SJCRH30 (cell line): ENCODE measurements around the gene DDA1. TPM values are rescaled to one million over a fixed set of nuclear protein-coding genes. Genes with fewer than 3 reads are reported as not detected.
A peak's percentile ranks its signal among the peaks of the same experiment; 100 is the strongest.
"Not testable (repeated sequence)": the region's sequence is repeated elsewhere in the genome, so short reads cannot be mapped to it uniquely, and the experiment has no call there.

Experiments used
- DNase-seq, 2 experiments: peaks; one replicate each; pipeline ENCODE4 v3.0.0-alpha.2; 2015 to 2020
- H3K27ac ChIP-seq: fragments of 250-450 bp; sonication (Bioruptor Pico); 2 replicates; pipeline ENCODE4 v1.5.1; 2020; ENCODE audit warnings: mild to moderate bottlenecking, moderate library complexity
- H3K27me3 ChIP-seq: fragments of 250-450 bp; sonication (Bioruptor Pico); 2 replicates; pipeline ENCODE4 v1.5.1; 2020; ENCODE audit warnings: mild to moderate bottlenecking, moderate library complexity
- H3K36me3 ChIP-seq: fragments of 250-450 bp; sonication (Bioruptor Pico); 2 replicates; pipeline ENCODE4 v1.5.1; 2020; ENCODE audit warnings: mild to moderate bottlenecking, moderate library complexity
- H3K4me1 ChIP-seq: fragments of 250-450 bp; sonication (Bioruptor Pico); 2 replicates; pipeline ENCODE4 v1.5.1; 2020; ENCODE audit warnings: mild to moderate bottlenecking, moderate library complexity
- H3K4me3 ChIP-seq: fragments of 250-450 bp; sonication (Bioruptor Pico); 2 replicates; pipeline ENCODE4 v1.5.1; 2020; ENCODE audit warnings: mild to moderate bottlenecking, moderate library complexity
- H3K9me3 ChIP-seq: fragments of 250-450 bp; sonication (Bioruptor Pico); replicated peaks from 2 replicates; pipeline ENCODE4 v1.5.1; 2020; ENCODE audit warnings: mild to moderate bottlenecking, moderate library complexity
- total RNA-seq: library from RNA; depleted of rRNA; stranded (reverse); fragments of >200 nt; shearing (Covaris generic); gene quantifications from 2 replicates; pipeline ENCODE4 v1.2.3, GENCODE V29; 2014

The DDA1 gene
- total RNA-seq, 1 experiment from 2014 or later = 34.2 TPM

- H3K4me3 ChIP-seq = no peak within 1 kb of the TSS
- no peaks in the 10 kb centered on the region for H3K27me3 ChIP-seq
- no peak for DNase-seq
- H3K9me3 ChIP-seq = no peaks in the 10 kb centered on the region; the same call in 1 of the 2 replicates
- no peaks in the 10 kb centered on the region for H3K4me1 ChIP-seq
- H3K36me3 ChIP-seq = peaks cover 18% of the 10 kb centered on the region
- no peak within 1 kb of the TSS for H3K27ac ChIP-seq
Observed at GRCh38 chr19:17281391-17282304, 27.7 kb upstream of the DDA1 start, which contains the start of gene ANKLE1. TSS of gene ANKLE1 (plus strand) at chr19:17281901. CDS start at chr19:17281921, 20 bp downstream.

DNA sequence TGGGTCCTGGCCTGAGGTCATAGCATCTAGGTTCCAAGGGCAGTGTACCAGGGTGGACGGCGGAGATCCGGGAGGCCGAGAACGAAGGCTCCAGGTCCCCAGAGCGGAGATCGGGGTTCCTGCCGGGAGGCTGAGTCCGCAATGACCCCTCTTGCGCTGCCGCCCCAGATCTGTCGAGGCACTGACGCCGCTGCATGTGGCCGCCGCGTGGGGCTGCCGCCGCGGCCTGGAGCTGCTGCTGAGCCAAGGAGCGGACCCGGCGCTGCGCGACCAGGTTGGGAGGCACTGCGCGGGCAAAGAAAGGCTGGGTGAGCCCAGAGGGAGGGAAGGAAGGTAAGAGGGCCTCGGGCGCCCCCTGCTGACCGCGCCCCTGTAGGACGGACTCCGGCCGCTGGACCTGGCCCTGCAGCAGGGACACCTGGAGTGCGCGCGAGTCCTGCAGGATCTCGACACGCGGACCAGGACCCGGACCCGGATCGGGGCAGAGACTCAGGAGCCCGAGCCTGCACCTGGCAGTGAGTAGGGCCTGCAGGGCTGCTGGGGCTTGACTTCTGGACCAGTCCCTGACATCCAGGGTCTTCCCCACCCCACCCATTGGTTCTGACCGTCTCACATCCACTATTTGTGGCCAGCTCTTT lies 26.8 kb upstream of the DDA1 start:
- Histone ChIP-seq H3K4me1 (no peaks in the 10 kb centered on the region), H3K36me3 (peaks cover 11% of the 10 kb centered on the region), H3K27ac (no peak overlapping the region), H3K4me3 (no peak overlapping the region), H3K27me3 (no peaks in the 10 kb centered on the region), H3K9me3 (no peaks in the 10 kb centered on the region; the same call in 1 of the 2 replicates)
- DNase-seq = peak; percentile 90 to 91

GRCh38 chr19:17283504-17283996 lies 25.8 kb upstream of the DDA1 start:
- DNase-seq = no peak
- Histone ChIP-seq H3K27ac (no peak overlapping the region), H3K27me3 (no peaks in the 10 kb centered on the region), H3K9me3 (no peaks in the 10 kb centered on the region; the same call in 1 of the 2 replicates), H3K36me3 (peaks cover 5% of the 10 kb centered on the region; the same call in 1 of the 2 replicates), H3K4me1 (no peaks in the 10 kb centered on the region), H3K4me3 (no peak overlapping the region)

DNA sequence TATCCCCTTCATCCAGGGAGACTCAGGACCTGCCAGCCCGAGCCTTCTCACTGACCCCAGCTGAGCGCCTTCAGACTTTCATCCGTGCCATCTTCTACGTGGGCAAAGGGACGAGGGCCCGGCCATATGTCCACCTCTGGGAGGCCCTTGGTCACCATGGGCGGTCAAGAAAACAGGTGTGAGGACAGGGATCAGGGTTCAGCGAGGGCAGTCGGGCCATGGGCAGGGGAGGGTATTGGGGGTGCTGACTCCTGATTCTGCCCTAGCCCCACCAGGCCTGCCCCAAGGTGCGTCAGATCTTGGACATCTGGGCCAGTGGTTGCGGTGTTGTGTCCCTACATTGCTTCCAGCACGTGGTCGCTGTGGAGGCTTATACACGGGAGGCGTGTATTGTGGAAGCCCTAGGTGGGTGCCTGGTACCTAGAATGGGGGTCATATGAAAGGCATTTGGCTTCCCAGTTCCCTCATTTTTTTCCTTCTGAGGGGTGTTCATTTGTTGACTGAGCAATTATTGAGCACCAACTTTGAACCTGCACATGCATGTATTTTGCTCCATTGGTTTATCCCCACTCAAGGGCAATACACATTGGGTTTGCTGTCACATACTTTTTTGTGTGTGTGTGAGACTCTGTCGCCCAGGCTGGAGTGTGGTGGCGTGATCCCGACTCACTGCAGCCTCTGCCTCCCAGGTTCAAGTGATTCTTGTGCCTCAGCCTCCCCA lies 23.8 kb upstream of the DDA1 start:
- no peaks in the 10 kb centered on the region for H3K27me3 ChIP-seq
- DNase-seq = no peak
- H3K4me1 ChIP-seq = no peaks in the 10 kb centered on the region
- no peak overlapping the region for H3K27ac ChIP-seq
- no peaks in the 10 kb centered on the region for H3K36me3 ChIP-seq
- no peak overlapping the region for H3K4me3 ChIP-seq
- H3K9me3 ChIP-seq = no peaks in the 10 kb centered on the region; the same call in 1 of the 2 replicates

DNA sequence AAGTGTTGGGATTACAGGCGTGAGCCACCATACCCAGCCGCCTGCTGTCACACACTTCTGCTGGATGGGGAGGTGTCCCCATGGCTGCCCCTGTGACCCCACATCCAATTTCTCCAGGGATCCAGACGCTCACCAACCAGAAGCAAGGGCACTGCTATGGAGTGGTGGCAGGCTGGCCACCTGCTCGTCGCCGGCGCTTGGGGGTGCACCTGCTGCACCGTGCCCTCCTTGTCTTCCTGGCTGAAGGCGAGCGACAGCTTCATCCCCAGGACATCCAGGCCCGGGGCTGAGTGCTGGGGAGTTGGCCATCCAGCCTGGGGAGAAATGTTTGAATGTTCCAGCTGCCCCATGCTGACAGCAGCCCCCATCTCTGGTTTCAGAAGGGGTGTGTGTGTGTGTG lies 23.1 kb upstream of the DDA1 start:
- Histone ChIP-seq H3K27ac (no peak overlapping the region), H3K4me1 (no peaks in the 10 kb centered on the region), H3K9me3 (no peaks in the 10 kb centered on the region; the same call in 1 of the 2 replicates), H3K4me3 (no peak overlapping the region), H3K36me3 (no peaks in the 10 kb centered on the region), H3K27me3 (no peaks in the 10 kb centered on the region)
- no peak for DNase-seq

DNA sequence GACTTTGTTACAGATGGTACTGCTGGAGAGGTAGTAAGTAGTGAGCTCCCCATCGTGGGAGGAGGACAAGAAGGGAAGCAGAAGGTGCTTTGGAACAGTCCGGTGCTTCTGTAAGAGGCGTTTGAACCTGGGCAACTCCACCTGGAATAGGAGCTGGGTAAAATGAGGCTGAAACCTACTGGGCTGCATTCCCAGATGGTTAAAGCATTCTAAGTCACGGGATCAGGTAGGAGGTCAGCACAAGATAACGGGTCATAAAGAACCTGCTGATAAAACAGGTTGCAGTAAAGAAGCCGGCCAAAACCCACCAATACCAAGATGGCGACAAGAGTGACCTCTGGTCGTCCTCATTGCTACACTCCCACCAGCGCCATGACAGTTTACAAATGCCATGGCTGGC lies 22.6 kb upstream of the DDA1 start:
- no peak overlapping the region for H3K27ac ChIP-seq
- DNase-seq = no peak
- H3K9me3 ChIP-seq = no peaks in the 10 kb centered on the region; the same call in 1 of the 2 replicates
- no peaks in the 10 kb centered on the region for H3K36me3 ChIP-seq
- no peak overlapping the region for H3K4me3 ChIP-seq
- no peaks in the 10 kb centered on the region for H3K4me1 ChIP-seq
- no peaks in the 10 kb centered on the region for H3K27me3 ChIP-seq

DNA sequence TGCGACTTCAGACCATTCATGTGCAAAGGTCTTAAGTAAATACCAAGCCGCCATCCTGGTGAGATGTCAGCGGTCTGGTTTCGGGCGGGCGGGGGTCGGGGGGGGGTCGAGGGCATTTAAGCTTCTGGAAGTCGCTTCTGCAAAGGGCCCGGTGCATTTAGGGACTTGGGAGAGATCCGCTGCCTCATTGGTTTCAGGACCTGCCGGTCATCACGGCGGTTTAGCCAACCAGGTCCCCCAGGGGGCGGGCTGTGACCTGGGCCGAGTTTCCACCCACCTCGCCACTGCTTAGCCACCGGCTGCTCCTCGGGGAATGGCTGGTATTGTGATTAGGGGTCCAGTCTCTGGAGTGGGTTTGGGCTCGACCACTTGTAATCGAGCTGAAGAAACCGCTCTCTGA lies 19.9 kb upstream of the DDA1 start:
- no peaks in the 10 kb centered on the region for H3K27me3 ChIP-seq
- H3K27ac ChIP-seq = no peak overlapping the region
- DNase-seq = peak; percentile 33 to 39
- peaks cover 7% of the 10 kb centered on the region for H3K36me3 ChIP-seq
- no peaks in the 10 kb centered on the region; the same call in 1 of the 2 replicates for H3K9me3 ChIP-seq
- H3K4me1 ChIP-seq = no peaks in the 10 kb centered on the region
- no peak overlapping the region for H3K4me3 ChIP-seq

DNA sequence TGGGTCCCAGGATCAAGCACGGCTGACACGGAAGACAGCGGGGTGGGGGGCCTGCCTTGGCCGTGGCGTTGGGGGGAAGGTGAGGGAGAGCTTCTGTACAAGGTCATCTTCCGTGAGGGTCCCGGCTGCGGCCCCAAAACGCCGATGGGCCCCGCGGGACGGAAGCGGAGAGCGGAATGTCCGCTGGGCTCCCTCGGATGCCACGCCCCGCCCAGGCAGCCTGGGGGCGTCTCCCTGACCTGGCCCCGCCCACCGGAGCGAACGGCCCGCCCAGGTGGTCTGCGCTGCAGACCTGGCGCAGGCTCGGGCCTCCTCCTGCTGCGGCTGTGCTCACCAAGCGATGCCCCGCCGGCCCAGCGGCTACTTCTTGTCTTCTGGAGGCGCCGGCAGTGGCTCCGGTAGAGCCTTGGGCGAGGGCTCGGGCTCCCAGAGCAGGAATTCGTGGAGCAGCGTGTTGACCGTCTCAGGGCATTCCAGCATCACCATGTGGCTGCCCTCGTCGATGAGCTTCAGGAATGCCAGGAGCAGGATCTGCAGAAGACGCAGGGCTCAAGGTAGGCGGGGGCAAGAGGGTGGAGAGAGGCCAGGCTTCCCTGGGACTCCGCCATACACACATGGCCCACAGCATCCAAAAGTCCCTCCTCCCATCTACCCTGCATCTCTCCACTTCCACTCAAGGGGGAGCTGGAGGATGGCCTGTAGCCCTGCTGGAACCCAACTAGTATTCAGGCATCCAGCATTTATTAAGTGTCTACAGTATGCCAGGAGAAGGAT lies 16.9 kb upstream of the DDA1 start:
- Histone ChIP-seq H3K27me3 (no peaks in the 10 kb centered on the region), H3K27ac (no peak overlapping the region), H3K4me1 (no peaks in the 10 kb centered on the region), H3K9me3 (no peaks in the 10 kb centered on the region), H3K4me3 (no peak overlapping the region), H3K36me3 (peaks cover 25% of the 10 kb centered on the region)
- DNase-seq = peak; percentile 31 to 55

GRCh38 chr19:17293605-17294004 lies 15.8 kb upstream of the DDA1 start:
- Histone ChIP-seq H3K36me3 (peaks cover 33% of the 10 kb centered on the region), H3K4me3 (no peak overlapping the region), H3K27ac (no peak overlapping the region), H3K4me1 (no peaks in the 10 kb centered on the region), H3K27me3 (no peaks in the 10 kb centered on the region), H3K9me3 (peaks cover 4% of the 10 kb centered on the region; the same call in 1 of the 2 replicates)
- no peak for DNase-seq

DNA sequence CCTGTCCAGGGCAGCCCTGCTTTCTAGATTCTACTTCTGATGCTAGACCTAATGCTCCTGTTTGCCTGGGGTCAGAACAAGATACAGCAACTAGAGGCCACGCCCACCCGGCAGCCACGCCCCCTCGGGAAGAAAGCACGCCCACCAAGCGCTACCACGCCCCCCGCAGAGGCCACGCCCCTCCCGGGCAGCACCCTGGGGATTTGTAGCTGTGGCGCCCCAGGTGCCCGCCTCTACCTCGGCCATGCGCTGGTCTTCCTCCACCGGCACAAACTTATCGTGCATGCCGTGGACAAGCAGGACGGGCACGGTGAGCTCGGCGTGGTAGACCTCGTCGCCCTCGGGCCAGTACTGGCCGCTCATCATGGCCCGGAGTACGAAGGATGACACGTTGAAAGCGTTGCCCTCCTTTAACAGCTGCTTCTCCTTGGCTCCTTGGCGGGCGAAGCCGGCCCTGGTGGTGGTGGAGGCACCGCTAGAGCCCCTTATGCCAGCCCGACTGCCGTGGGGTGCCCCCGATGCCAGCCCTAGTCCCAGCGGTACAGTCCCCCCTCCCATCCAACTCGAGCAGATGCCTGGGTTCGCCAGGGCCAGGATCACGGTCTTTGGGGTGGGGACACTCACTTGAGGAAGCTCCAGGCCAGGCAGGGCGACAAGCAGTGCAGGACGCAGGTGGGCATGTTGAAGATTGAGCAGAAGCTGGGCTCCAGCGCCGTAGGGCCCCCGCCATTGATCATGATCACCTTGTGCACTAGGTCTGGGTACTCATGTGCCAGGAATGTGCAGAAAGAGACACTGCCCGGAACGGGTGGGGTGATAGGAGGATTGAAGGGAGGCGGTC lies 15.1 kb upstream of the DDA1 start:
- Histone ChIP-seq H3K36me3 (peaks cover 33% of the 10 kb centered on the region), H3K27me3 (no peaks in the 10 kb centered on the region), H3K27ac (no peak overlapping the region), H3K4me3 (no peak overlapping the region), H3K9me3 (peaks cover 4% of the 10 kb centered on the region; the same call in 1 of the 2 replicates), H3K4me1 (no peaks in the 10 kb centered on the region)
- peak; percentile 48 to 60 for DNase-seq

DNA sequence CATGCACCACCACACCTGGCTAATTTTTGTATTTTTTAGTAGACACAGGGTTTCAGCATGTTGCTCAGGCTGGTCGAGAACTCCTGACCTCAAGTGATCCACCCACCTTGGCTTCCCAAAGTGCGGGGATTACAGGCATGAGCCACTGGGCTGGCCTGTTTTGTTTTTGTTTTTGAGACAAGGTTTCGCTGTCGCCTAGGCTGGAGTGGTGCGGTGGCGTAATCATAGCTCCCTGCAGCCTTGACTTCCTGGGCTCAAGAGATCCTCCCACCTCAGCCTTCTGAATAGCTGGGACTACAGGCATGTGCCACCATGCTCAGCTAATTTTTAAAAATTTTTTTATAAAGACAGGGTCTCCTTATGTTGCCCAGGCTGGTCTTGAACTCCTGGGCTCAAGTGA lies 13.8 kb upstream of the DDA1 start:
- DNase-seq, H3K4me1 ChIP-seq, H3K4me3 ChIP-seq, H3K27me3 ChIP-seq, H3K9me3 ChIP-seq, H3K27ac ChIP-seq: not testable (repeated sequence)
- H3K36me3 ChIP-seq = peaks cover 33% of the 10 kb centered on the region

DNA sequence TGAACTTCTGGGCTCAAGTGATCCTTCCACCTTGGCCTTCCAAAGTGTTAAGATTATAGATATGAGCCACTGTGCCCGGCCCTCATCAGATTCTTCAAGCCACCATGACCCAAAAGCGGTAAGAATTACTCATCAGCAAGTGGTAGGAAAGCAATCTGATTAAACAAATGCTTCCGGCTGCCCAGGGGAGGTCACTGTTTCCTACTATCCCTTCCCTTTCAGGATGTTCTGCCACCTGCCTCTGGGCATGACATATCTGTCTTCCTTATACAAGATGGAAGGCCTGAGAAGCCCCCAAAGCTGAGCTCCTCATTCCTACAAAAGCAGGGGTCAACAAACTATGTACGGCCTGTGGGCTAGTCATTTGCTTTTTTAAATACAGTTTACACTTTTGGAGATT lies 13.1 kb upstream of the DDA1 start:
- Histone ChIP-seq H3K4me3 (no peak overlapping the region), H3K4me1 (no peaks in the 10 kb centered on the region), H3K27ac (no peak overlapping the region), H3K9me3 (peaks cover 4% of the 10 kb centered on the region; the same call in 1 of the 2 replicates), H3K36me3 (peaks cover 33% of the 10 kb centered on the region), H3K27me3 (no peaks in the 10 kb centered on the region)
- DNase-seq = no peak

DNA sequence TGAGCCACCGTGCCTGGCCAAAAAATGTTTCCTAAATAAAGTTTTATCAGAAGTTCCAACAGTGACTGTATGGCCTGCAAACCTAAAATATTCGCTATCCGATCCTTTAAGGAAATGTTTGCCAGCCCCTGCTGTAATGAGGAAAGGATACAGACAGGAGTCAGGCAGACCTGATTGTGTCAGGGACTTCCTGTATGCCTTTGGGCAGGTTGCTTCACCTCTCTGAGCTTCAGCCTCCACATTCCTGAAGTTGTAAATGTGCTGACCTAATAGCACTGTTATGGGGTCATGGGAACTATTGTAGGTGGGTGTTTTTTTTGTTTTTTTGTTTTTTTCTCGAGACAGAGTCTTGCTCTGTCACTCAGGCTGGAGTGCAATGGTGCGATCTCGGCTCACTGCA lies 12.4 kb upstream of the DDA1 start:
- Histone ChIP-seq H3K4me1 (no peaks in the 10 kb centered on the region), H3K9me3 (peaks cover 4% of the 10 kb centered on the region; the same call in 1 of the 2 replicates), H3K27ac (no peak overlapping the region)

More for the DNA sequence above, 12.4 kb upstream of the DDA1 start:
- Histone ChIP-seq H3K4me3 (no peak overlapping the region), H3K27me3 (no peaks in the 10 kb centered on the region), H3K36me3 (peaks cover 32% of the 10 kb centered on the region)
- no peak for DNase-seq
